Stomach (tissue), 4 donors: ENCODE data around the gene TPRG1L.

Source experiments
- EP300 ChIP-seq: sonication (generic); formaldehyde crosslinking; IDR thresholded peaks from one replicate; pipeline ENCODE4 v1.6.1; 2017; ENCODE audit warnings: antibody characterized with exemption
- POLR2AphosphoS5 ChIP-seq, 3 donors: sonication (generic); formaldehyde crosslinking; IDR thresholded peaks; one replicate each; pipeline ENCODE4 v1.6.1; 2016; ENCODE audit warnings: antibody characterized with exemption in 3 of 3
- TF ChIP-seq, protein P1 (sequence below), 7 experiments: fragments of 450-650 bp in 4 of 7; fragments of 200-600 bp in 3 of 7; sonication (generic) in 3 of 7; IDR thresholded peaks; one replicate each; pipeline ENCODE4 v1.5.1; 2016 to 2019; ENCODE audit warnings: antibody characterized with exemption in 7 of 7, control low read depth in 2 of 7, mild to moderate bottlenecking in 1 of 7

DNA sequence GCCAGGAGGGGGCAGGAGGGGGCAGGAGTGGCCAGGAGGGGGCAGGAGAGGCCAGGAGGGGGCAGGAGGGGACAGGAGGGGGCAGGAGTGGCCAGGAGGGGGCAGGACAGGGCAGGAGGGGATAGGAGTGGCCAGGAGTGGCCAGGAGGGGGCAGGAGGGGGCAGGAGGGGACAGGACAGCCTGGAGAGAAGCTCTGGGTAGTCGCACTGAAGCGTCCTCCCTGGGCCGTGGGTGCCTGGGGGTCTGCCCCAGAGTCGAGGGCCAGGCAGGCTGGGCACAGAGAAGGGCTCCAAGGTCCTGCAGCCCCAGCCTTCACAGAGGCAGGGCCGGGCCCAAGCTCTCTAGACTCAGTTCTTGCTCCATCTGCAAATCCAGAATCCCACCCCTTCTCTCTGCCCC is 36.4 kb upstream of the TPRG1L start:
- TF ChIP-seq, protein P1, sequence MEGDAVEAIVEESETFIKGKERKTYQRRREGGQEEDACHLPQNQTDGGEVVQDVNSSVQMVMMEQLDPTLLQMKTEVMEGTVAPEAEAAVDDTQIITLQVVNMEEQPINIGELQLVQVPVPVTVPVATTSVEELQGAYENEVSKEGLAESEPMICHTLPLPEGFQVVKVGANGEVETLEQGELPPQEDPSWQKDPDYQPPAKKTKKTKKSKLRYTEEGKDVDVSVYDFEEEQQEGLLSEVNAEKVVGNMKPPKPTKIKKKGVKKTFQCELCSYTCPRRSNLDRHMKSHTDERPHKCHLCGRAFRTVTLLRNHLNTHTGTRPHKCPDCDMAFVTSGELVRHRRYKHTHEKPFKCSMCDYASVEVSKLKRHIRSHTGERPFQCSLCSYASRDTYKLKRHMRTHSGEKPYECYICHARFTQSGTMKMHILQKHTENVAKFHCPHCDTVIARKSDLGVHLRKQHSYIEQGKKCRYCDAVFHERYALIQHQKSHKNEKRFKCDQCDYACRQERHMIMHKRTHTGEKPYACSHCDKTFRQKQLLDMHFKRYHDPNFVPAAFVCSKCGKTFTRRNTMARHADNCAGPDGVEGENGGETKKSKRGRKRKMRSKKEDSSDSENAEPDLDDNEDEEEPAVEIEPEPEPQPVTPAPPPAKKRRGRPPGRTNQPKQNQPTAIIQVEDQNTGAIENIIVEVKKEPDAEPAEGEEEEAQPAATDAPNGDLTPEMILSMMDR (IDR thresholded peaks at IDR 0.05), result no peak
- no peak for TF ChIP-seq EP300
- no peak for TF ChIP-seq POLR2AphosphoS5 (IDR thresholded peaks at IDR 0.05)
